ENCODE measurements around the gene TIGD6.

- TF ChIP-seq POLR2A (IDR thresholded peaks at IDR 0.05) (no peak), CTCF (IDR thresholded peaks at IDR 0.05) (no peak)
Measured at GRCh38 chr5:149969181-149969930, 31.1 kb downstream of the TIGD6 start.
